ENCODE measurements around the gene FOSL2.

- TF ChIP-seq EZH2 (IDR thresholded peaks at IDR 0.05; ENCODE audit: borderline replicate concordance, low read depth, low read length, severe bottlenecking) (no peak), CTCF (IDR thresholded peaks at IDR 0.05; ENCODE audit: borderline replicate concordance, extremely low read depth, low read length, poor library complexity, severe bottlenecking) (no peak)
These were observed 47.1 kb downstream of the FOSL2 start for GRCh38 chr2:28439763-28440162.
